Stimulated activated CD4-positive, alpha-beta T cell treated with anti-CD3 and anti-CD28 coated beads, Interleukin-4, amount 100 ng/mL, for 48 hours (primary cell): Measurements from ENCODE around the gene PCNP.
"Not testable (repeated sequence)": the region's sequence is repeated elsewhere in the genome, so short reads cannot be mapped to it uniquely, and the experiment has no call there.

ENCODE experiments used
- DNase-seq, 2 donors: peaks; one replicate each; pipeline ENCODE4 v3.0.0-alpha.2; 2020; ENCODE audit warnings: low read depth in 2 of 2

The PCNP gene

DNA sequence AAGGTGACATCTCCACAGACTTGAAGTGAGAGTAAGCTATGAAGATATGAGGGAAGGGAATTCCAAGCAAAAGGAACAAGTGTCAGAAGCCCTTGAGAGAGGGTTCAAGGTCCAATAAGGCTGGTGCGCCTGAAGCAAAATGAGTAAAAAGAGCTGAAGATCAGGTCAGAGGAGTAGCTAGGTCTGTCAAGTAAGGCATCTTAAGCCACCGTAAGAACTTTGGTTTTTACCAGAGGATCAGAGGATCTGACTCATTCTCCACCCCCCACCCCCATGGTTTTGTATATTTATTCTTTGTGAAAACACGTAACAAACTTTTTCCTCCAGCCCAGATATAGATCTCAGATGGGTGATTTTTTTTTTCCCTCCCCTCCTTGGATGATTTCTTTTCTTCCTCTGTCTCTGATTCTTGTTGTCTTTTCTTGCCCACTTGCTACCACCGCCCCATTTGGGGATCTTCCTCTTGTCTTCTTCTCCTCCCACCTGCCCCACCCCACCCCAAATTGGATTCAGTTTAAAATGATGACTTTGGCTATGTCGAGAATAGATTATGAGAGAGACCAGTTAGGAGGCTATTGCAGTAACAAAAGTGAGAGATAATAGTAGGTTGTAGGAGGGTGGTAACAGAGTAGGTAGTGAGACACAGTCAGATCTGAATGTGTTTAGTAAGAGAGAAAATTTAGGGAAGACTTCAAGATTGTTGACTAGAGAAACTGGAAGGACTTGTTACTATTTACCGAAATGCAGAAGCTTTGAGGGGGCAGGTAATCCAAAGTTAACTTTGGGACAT is 6.3 kb upstream of the PCNP start:
- peak; percentile 31 to 54 for DNase-seq

DNA sequence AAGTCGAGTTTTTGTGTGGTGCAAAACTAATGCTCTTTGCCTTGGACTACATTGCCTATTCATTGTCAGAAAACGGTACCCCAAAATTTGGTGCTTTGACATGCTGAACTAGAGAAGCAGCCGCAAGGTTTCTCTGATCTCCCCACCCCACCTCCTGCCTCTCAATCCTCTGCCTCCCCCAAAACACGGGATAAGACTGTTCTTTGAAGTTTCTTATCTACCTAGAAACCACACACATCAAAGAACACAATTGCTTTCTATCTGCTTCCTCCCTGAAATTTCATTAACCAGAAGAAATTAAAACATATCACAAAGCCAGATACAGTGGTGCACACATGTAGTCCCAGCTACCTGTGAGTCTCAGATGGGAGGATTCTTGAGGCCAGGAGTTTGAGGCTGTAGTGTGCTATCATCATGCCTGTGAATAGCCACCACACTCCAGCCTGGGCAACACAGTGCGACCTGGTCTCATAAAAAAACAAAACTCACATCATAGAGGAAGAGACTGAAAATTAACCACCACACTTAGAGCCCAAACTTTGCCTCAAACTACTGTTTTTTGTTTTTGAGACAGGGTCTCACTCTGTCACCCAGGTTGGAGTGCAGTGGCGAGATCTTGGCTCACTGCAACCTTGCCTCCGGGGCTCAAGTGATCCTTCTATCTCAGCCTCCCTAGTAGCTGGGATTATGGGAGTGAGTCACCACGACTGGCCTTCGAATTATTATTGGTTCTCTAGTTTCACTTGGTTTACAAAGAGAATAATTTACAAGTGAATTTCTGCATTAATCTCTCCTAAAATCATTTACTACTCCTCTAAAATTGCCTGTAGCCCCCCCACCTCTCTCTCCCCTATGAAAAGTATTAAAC is 2.7 kb upstream of the PCNP start:
- no peak for DNase-seq

DNA sequence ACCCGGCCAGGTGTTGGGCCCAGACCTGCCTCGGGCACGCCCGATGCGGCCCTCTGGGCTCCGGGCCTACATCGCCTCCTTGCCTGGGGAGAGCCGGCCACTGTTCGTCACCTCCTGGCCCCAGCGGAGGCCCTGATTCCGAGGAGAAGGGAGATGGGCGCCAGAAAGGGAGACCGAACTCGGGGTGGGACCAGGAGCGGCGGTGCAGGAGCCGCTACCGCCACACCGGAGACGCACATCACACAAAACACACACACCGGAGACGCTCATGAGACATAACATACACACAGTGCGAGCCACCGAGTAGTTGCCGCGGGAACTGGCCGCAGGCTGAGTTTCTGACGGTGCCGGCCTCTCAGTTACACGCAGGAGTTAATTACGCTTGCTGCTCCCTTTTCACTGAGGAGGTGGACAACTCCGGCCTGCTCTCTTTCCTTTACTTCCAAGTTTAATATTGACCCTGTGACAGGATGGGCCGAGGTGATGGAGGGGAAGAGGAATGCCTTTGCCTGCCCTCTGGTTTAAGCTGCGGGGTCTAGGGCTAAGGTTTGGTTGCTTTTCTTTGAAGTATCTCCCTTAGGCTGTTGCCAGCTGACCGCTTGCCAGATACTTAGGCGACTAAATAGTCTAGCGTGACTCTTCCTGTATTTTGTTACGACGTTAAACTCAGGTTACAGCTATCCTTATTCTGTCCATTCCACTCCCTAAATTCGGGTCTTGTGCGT is 570 bp downstream of the PCNP start:
- peak in 1 of 2 donors; percentile 28 for DNase-seq

DNA sequence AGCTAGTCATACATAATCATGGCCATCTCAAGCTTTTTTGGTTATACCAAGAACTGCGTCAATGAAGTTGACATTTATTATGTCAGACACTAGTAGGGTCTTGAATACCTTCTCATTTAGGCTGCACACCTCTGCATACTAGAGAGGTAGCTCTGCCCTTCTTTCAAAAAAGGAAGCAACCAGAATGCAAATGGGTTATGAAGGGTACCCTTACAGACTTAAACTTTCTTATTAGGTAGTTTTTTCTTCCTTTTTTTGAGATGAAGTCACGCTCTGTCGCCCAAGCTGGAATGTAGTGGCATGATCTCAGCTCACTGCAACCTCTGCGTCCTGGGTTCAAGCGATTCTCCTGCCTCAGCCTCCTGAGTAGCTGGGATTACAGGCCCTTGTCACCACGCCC is 3.3 kb downstream of the PCNP start:
- no peak for DNase-seq

DNA sequence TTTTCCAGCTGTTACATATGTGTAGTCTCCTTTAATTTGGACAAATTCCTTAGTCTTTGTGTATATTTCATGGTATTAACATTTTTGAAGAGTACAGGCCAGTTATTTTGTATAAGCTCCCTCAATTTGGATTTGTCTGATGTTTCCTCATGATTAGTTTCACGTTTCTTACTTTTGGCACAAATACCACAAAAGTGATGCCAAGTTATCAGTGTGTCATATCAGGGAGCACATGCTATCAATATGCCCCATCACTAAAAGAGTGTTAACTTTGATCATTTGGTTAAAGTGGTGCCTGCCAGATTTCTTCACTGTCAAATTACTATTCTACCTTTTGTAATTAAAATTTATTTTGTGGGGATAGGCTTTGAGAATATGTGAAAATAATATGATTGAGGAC is 14.6 kb downstream of the PCNP start:
- DNase-seq = no peak

DNA sequence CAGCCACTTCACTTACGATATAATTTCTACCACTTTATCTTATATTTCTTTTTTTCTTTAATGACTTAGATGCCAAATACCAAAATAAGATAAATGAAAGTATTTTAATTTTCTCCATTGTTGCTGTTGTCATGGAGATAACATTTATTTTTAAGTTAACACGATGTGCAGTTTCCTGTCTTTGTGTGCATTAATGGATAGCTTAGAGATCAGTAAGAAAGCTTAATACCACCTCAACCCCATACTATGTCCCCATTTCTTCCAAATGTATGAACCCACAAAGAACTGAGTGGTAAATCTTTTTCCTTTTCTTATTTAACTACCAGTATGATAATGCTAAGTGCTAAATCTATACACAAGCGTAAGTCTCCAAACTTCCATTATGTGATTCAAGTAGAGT is 17.1 kb downstream of the PCNP start:
- no peak for DNase-seq

DNA sequence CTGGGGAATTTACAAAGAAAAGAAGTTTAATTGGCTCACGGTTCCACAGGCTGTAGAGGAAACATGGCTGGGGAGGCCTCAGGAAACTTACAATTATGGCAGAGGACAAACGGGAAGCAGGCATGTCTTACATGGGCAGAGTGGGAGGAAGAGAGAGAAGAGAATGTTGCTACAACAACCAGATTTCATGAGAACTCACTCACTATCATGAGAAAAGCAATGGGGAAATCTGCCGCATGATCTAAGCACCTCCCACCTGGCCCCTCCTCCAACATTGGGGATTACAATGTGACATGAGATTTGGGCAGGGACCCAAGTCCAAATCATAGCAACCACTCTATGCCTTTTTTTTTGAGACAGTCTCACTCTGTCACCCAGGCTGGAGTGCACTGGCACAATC is 28.8 kb downstream of the PCNP start:
- DNase-seq = no peak

DNA sequence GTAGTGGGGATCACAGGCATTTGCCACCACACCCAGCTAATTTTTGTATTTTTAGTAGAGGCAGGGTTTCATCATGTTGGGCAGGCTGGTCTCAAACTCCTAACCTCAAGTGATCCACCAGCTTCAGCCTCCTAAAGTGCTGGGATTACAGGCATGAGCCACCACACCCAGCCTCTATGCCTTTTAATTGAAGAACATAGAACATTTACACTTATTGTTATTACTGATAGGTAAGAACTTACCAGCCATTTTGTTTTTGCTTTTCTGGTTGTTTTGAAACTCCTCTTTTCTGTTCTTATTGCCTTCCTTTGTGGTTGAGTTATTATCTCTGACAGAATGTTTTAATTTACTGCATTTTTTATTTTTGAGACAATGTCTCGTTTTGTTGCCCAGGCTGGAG is 29.2 kb downstream of the PCNP start:
- DNase-seq = no peak

DNA sequence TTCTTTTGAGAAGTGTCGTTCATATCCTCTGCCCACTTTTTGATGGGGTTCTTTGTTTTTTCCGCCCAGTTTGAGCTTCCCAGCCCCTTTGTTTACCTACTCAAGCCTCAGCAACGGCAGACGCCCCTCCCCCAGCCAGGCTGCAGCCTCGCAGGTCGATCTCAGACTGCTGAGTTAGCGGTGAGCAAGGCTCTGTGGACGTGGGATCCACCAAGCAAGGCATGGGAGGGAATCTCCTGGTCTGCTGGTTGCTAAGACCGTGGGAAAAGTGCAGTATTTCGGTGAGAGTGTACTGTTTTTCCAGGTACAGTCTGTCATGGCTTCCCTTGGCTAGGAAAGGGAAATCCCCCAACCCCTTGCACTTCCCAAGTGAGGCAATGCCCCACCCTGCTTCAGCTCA is 31.4 kb downstream of the PCNP start:
- DNase-seq = not testable (repeated sequence)

DNA sequence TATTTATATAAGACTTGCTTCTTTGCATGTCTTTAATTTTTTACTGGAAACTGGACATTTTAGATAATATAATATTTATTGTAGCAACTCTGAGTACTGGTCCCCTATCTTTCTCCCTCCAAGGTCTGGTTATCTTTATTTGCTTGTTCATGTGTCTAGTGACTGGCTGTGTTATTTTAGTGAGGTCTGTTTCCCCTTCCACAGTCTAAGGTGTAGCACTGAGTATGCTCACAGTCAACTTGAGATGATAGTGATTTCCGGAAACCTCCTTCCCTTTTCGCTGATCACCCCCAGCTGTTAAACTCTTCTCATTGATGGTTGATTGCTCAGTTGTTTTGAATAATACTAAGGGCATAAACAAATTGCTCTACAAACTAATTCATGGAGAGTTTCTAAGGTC is 37.0 kb downstream of the PCNP start:
- no peak for DNase-seq

DNA sequence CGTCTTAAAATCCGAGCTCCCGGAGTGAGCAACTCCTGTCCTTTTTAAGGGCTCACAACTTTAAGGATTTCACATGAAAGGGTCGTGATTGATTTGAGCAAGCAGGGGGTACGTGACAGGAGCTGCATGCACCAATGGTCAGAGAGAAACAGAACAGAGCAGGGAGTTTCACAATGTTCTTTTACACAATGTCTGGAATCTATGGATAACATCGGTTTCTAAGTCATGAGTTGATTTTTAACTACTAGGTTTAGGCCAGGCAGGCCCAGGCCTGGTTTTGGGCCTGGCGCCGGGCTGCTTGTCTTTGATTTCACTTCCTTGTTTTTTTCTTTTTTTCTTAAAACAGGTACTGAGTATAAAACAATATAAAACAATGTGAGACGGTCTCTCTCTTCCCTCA is 39.0 kb downstream of the PCNP start:
- DNase-seq = not testable (repeated sequence)

DNA sequence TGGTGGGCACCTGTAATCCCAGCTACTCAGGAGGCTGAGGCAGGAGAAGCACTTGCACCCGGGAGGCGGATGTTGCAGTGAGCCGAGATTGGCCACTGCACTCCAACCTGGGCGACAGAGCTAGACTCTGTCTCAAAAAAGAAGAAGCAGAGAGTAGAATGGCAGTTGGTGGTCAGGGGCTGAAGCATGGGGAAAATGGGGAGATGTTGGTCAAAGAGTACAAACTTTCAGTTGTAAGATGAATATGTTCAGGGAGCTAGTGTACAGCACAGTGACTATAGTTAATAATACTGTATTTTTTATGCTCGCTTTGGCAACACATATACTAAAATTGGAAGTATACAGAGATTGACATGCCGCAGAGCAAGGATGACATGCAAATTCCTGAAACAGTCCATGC is 41.5 kb downstream of the PCNP start:
- no peak for DNase-seq

DNA sequence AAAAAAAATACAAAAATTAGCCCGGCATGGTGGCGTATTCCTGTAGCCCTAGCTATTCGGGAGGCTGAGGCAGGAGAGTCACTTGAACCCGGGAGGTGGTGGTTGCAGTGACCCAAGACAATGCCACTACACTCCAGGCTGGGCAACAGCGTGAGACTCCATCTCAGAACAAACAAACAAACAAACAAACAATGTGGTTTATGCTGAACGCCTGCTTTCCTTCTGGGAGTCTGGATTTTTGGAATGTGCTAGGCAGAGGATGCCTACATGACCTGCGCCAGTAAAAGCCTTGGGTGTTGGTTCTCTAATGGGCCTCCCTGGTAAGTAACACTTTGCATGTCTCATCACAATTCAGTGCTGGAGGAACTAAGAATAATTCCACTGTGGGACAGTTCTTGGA is 43.5 kb downstream of the PCNP start:
- DNase-seq = no peak

DNA sequence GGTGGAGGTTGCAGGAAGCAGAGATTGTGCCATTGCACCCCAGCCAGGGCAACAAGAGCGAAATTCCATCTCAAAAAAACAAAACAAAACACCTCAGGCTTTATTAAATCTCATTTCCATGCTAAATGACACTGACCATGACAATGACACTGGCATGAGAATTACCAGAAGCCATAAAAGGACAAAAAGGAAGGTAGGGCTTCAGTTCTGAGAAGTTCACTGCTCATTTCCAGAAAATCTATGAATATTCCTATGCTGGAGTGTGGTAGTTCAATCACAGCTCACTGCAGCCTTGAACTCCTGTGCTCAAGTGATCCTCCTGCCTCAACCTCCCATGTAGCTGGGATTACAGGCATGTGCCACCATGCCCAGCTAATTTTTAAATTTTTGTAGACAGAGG is 44.7 kb downstream of the PCNP start:
- no peak for DNase-seq

DNA sequence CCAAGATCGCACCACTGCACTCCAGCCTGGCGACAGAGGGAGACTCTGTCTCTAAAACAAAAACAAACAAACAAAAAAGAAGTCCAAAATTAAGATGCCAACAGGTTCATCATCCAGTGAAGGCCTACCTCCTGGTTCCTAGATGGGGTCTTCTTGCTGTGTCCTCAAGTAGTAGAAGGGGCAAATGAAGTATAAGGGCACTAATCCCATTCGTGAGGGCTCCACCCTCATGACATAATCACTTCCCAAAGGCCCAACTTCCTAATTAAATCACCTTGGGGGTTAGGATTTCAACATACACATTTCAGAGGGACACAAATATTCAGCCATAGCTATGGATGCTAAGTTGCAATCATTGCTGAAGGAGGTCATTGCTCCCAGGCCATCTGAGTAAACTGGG is 45.8 kb downstream of the PCNP start:
- DNase-seq = no peak

DNA sequence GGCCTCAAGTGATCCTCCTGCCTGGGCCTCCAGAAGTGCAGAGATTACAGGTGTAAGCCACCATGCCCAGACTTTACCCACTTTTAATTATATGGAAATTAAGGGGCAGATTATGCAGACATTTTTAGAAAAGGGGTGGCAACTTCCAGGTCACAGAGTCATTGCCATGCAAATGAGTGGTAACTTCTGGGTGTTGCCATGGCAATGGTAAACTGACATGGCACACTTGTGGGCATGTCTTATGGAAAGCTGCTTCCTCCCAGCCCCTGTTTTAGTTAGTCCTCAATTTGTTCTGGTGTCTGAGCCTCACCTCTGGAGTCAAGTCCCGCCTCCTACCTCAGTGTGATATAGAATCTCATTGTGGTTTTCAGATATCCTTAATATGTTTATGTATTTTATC is 49.7 kb downstream of the PCNP start:
- no peak for DNase-seq

DNA sequence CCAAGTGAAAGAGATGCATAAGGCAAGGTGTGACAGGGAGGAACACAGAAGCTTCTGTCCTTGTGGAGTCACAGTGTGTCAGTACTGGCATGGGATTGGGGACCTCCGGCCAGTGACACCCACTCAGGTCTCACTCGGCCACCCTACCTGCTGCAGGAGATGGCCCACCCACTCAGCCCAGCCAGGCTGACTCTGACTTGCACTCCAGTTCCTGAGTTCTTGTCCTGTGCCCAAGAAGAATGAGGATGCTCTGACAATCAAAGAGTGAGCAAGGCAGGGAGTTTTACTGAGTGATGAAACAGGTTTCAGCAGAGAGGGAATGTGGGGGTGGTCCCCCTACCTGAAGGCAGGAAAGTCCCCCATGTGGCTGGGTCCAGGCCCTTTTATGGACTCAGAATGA is 50.9 kb downstream of the PCNP start:
- no peak for DNase-seq

DNA sequence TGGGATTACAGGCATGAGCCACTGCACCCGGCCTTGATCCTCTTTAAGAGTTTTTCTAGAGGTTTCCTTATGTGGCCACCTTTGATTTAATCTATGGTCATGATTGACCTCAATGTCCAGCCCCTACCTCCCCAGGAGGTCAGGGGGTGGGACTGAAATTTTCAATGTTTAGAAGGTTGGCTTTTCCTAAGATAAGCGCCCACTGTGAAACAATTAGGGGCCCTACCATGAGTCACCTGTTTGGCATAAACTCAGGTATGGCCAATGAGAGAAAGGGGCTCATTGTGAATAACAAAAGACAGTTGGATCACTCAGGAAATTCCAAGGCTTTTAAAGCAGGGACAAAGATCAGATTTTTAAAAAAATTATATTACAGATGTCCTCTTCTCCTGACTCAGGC is 51.9 kb downstream of the PCNP start:
- DNase-seq = no peak

DNA sequence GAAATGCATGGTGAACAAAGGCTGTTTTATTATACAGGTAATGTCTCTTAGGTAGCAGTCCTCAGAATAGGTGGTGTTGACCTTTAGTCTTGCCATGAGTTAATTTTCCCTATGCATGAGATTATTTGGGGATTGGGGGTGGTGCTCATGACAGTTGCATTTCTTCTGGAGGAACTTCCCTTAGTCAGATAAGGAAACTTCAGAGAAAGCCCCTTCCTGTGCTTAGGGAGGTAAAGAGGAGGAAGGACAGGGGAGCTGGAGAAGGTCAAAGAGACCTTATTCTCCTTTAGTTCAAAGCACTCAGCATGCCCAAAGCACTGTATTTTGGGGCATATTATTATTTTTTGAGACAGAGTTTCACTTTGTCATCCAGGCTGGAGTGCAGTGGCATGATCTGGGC is 55.2 kb downstream of the PCNP start:
- no peak for DNase-seq

DNA sequence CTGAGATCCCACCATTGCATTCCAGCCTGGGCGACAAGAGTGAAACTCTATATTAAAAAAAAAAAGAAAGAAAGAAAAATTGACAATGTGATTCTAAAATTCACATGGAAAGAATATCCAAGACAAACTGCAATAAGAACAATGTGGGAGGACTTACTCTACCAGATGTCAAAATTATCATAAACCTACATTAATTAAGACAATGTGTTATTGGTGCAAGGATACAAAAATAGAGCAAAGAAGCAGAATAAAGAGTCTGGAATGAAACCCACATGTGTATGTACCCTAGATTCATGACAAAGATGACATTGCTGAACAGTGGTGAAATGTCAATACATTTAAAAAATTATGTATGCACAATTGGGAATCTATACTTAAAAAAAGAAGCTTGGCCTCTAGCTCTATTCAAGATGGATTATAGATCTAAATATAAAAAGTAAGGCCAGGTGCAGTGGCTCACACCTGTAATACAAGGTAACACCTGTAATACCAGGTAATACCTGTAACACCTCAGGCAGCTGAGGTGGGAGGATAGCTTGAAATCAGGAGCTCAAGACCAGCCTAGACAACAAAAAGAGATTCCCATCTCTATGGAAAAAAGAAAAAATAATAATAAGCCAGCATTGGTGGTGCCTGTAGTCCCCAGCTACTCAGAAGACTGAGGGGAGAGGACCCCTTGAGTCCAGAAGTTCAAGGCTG is 57.3 kb downstream of the PCNP start:
- no peak for DNase-seq

DNA sequence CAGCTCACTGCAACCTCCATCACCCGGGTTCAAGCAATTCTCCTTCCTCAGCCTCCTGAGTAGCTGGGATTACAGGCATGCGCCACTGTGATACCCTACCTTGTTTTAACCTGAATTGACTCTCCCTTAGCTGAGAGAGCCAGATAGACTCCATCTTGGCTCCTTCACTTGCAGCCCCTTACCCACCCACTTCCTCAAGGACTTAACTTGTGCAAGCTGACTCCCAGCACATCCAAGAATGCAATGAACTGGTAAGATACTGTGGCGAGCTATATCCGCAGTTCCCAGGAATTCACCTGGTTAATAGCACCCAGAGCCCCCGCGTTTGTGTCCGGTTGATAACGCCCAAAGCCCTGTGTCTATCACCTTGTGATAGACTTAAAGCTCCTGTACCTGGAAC is 58.0 kb downstream of the PCNP start:
- not testable (repeated sequence) for DNase-seq

DNA sequence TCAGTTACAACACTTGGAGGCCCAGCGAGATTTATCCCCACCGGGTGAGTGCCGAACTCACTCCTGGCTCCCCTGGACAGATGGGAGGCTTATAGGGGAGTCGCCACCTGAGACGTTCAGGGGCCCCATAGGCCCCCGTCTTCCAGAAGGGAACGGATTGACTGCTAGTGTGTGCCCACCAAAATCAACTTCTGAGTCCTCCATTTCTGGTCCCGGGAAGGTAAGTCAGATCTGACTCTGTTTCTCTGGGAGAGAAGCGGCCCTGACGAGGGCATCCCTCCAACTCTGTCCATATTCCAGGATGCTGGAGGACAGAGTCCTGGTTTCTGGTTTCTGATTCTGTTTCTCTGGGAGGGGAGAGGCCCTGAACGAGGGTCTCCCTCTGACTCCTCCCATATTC is 58.6 kb downstream of the PCNP start:
- DNase-seq = no peak
